ENCODE data around the gene REXO4. TPM values are rescaled to one million over a fixed set of nuclear protein-coding genes. Genes with fewer than 3 reads are reported as not detected.
A peak's percentile ranks its signal among the peaks of the same experiment; 100 is the strongest.

The REXO4 gene
- total and polyA plus RNA-seq, 2 experiments from 2014 or later: 17.2 to 19.4 TPM

DNA sequence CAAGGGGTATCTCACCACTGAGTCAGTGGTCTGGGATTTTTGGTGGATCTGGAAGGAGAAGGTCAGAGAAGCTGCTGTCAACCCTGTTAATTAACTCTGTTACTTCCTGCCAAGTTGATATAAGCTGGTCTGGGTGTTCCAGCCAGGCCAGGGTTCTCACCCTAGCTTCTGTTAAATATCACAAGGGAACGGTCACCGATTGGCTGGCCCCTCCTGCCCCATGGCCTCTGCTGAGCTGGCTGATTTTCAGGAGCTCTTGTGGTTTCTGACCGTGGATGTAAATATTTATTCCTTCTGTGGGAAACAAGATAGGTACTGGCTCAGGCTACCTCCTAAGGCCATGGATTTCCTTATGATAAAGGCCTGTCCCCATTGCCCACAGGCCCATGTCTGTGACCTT is 5.4 kb upstream of the REXO4 start:
- Histone ChIP-seq H3K79me2 (no peaks in the 10 kb centered on the region), H3K4me3 (no peak overlapping the region), H3K4me2 (no peak overlapping the region), H3K9me3 (ENCODE audit: low read depth) (no peaks in the 10 kb centered on the region), H3K9me2 (replicated peaks; ENCODE audit: insufficient read depth) (no peaks in the 10 kb centered on the region), H3K36me3 (replicated peaks; ENCODE audit: insufficient read depth, low read depth) (no peaks in the 10 kb centered on the region), H2AFZ (no peak overlapping the region), H3K27me3 (no peaks in the 10 kb centered on the region), H3K4me1 (ENCODE audit: insufficient read depth) (peaks cover 6% of the 10 kb centered on the region), H3K27ac (no peak overlapping the region), H4K20me1 (ENCODE audit: insufficient read depth, poor library complexity, severe bottlenecking) (no peaks in the 10 kb centered on the region)
- TF ChIP-seq EZH2phosphoT487 (IDR thresholded peaks at IDR 0.05; ENCODE audit: low read depth, severe bottlenecking, unreplicated experiment) (no peak), EZH2 (IDR thresholded peaks at IDR 0.05; ENCODE audit: borderline replicate concordance) (no peak)
- TF ChIP-seq, protein P1, sequence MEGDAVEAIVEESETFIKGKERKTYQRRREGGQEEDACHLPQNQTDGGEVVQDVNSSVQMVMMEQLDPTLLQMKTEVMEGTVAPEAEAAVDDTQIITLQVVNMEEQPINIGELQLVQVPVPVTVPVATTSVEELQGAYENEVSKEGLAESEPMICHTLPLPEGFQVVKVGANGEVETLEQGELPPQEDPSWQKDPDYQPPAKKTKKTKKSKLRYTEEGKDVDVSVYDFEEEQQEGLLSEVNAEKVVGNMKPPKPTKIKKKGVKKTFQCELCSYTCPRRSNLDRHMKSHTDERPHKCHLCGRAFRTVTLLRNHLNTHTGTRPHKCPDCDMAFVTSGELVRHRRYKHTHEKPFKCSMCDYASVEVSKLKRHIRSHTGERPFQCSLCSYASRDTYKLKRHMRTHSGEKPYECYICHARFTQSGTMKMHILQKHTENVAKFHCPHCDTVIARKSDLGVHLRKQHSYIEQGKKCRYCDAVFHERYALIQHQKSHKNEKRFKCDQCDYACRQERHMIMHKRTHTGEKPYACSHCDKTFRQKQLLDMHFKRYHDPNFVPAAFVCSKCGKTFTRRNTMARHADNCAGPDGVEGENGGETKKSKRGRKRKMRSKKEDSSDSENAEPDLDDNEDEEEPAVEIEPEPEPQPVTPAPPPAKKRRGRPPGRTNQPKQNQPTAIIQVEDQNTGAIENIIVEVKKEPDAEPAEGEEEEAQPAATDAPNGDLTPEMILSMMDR (IDR thresholded peaks at IDR 0.05; ENCODE audit: poor library complexity): no peak
- WGBS (ENCODE audit: low lambda C conversion rate, missing lambda C conversion rate): 57% methylated on average over 3 of the region's 3 CpGs
- no peak for DNase-seq (ENCODE audit: low spot score)

DNA sequence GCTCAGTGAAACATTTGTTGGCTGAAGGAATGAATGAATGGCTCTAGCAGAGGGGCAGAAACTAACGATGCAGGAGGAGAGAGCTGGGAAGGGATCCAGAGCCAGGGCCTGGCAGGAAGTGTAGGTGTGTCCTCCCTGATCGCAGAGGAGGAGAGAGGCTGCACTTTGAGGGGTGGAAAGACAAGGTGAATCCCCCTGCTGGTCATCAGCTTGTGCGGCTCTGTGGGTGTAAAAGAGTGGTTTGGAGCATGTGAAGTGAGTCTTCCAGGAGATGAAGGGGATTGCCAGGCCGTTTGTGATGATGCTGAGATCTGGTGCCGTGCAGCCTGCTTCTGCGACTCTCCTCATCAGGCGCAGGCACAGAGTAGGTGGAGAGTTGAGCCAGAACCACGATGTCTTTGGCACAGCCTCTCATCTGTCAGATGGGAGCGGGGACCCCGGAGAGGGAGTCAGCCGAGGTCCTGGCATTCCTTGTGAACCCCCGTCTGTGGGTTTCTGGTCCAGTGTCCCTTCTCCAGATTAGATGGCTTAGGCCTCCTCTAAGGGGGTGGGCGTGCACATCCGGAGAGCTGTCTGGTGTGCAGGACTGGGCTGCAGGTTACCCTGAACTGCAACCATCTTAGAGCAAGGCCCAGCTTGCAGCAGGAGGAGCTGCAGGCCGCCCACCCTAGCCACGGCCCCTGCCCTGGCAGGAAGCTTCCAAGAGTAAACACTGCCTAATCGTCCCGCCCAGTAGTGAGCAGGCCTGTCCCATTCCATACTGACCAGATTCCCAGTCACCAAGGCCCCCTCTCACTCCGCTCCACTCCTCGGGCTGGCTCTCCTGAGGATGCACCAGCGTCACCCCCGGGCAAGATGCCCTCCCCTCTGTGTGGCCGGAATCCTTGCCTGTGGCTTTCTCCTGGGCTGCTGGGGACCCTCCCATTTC is 4.1 kb upstream of the REXO4 start, which contains the start of gene ADAMTS13:
Gene ADAMTS13 (plus strand): TSS at position 753 of the 928 bp plus-strand sequence. CDS start 77 bp downstream, at position 830.
- no peak within 1 kb of the TSS for H2AFZ ChIP-seq
- no peaks in the 10 kb centered on the region for H3K9me2 ChIP-seq (replicated peaks; ENCODE audit: insufficient read depth)
- TF ChIP-seq, protein P1 (IDR thresholded peaks at IDR 0.05; ENCODE audit: poor library complexity): peak; percentile 11
- TF ChIP-seq EZH2phosphoT487 (IDR thresholded peaks at IDR 0.05; ENCODE audit: low read depth, severe bottlenecking, unreplicated experiment): no peak
- no peaks in the 10 kb centered on the region for H4K20me1 ChIP-seq (ENCODE audit: insufficient read depth, poor library complexity, severe bottlenecking)
- no peak within 1 kb of the TSS for H3K4me3 ChIP-seq
- H3K4me2 ChIP-seq: no peak within 1 kb of the TSS
- 72% methylated on average over 23 of the region's 23 CpGs for WGBS (ENCODE audit: low lambda C conversion rate, missing lambda C conversion rate)
- H3K36me3 ChIP-seq (replicated peaks; ENCODE audit: insufficient read depth, low read depth): no peaks in the 10 kb centered on the region
- H3K4me1 ChIP-seq (ENCODE audit: insufficient read depth): peaks cover 5% of the 10 kb centered on the region
- H3K79me2 ChIP-seq: peaks cover 8% of the 10 kb centered on the region
- no peaks in the 10 kb centered on the region for H3K27me3 ChIP-seq
- no peak within 1 kb of the TSS for H3K27ac ChIP-seq
- H3K9me3 ChIP-seq (ENCODE audit: low read depth): no peaks in the 10 kb centered on the region
- DNase-seq (ENCODE audit: low spot score): no peak

DNA sequence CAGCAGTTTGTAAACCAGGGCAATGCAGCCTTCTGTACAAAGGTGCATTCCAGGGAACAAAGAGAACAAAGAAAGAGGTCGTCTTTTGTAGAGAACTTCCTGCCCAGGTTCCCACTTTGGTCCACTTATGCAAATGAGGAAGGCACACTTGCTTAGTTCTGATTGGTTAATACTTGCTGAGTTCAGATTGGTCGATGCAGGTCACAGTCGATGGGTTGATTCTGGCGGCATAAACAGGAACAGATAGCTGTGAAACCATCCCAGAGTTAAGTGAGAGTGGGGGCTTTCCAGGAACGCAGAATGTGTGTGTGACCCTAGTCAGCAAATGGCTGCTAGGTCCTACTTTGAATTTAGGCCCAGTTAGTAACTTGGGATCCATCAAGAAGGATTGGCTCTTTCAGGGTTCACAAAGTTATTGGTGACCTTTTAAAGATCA is 2.6 kb upstream of the REXO4 start:
- 81% methylated on average over 5 of the region's 5 CpGs for WGBS (ENCODE audit: low lambda C conversion rate, missing lambda C conversion rate)
- no peaks in the 10 kb centered on the region for H3K9me3 ChIP-seq (ENCODE audit: low read depth)
- no peaks in the 10 kb centered on the region for H4K20me1 ChIP-seq (ENCODE audit: insufficient read depth, poor library complexity, severe bottlenecking)
- H2AFZ ChIP-seq: no peak overlapping the region
- H3K36me3 ChIP-seq (replicated peaks; ENCODE audit: insufficient read depth, low read depth): no peaks in the 10 kb centered on the region
- H3K4me3 ChIP-seq: no peak overlapping the region
- no peak overlapping the region for H3K4me2 ChIP-seq
- H3K27ac ChIP-seq: no peak overlapping the region
- H3K9me2 ChIP-seq (replicated peaks; ENCODE audit: insufficient read depth): no peaks in the 10 kb centered on the region
- TF ChIP-seq EZH2phosphoT487 (IDR thresholded peaks at IDR 0.05; ENCODE audit: low read depth, severe bottlenecking, unreplicated experiment) (no peak), EZH2 (IDR thresholded peaks at IDR 0.05; ENCODE audit: borderline replicate concordance) (no peak)
- TF ChIP-seq, protein P1 (IDR thresholded peaks at IDR 0.05; ENCODE audit: poor library complexity): no peak
- peaks cover 13% of the 10 kb centered on the region for H3K4me1 ChIP-seq (ENCODE audit: insufficient read depth)
- H3K27me3 ChIP-seq: no peaks in the 10 kb centered on the region
- no peak for DNase-seq (ENCODE audit: low spot score)
- peaks cover 23% of the 10 kb centered on the region for H3K79me2 ChIP-seq
